NCI-H774 (cell line): ENCODE measurements around the gene RPS6KC1.
"Not testable (repeated sequence)": the region's sequence is repeated elsewhere in the genome, so short reads cannot be mapped to it uniquely, and the experiment has no call there.

Experiments
- DNase-seq: peaks from one replicate; lab custom pipeline; 2025; lab: John Stamatoyannopoulos, UW

RPS6KC1 gene

GRCh38 chr1:213154056-213154685 is 103.1 kb downstream of the RPS6KC1 start:
- no peak for DNase-seq

GRCh38 chr1:213159376-213159775 is 108.3 kb downstream of the RPS6KC1 start:
- DNase-seq: no peak

DNA sequence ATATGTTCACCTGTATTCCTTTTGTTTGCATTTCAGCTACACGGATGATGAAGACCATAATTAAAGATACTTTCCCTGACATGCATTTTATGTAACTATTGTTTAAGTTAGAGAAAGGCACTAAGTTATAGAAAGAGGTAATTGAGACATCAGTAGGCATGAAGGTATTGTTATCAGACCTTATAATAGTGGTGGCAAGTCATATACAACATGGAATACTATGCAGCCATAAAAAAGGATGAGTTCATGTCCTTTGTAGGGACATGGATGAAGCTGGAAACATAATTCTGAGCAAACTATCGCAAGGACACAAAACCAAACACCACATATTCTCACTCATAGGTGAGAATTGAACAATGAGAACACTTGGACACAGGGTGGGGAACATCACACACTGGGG is 109.4 kb downstream of the RPS6KC1 start:
- not testable (repeated sequence) for DNase-seq

GRCh38 chr1:213162338-213162737 is 111.3 kb downstream of the RPS6KC1 start:
- DNase-seq: no peak

- DNase-seq: no peak
Observed at GRCh38 chr1:213162862-213163261, 111.8 kb downstream of the RPS6KC1 start.

DNA sequence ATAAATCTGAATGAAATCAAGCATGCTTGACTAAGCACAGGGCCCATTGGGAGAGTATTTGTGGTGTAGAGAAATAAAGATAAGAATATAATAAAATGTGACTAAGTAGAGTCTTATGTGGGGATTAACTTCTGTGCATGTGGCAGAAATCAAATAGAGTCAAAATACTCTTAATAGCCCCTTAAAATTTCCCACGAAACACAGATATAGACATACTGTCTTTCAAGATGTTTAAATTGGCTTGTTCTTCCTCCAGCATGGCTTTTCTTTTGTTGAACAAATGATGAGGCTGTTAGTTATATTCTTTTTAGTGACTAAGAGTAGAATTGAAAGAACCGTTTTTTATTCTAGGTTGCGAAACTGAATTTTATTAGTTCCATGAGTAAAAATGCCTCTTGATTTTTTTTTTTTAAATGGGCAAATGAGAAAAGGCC is 112.3 kb downstream of the RPS6KC1 start:
- DNase-seq: no peak

GRCh38 chr1:213164561-213164960 is 113.5 kb downstream of the RPS6KC1 start:
- no peak for DNase-seq

- no peak for DNase-seq
Observed at GRCh38 chr1:213166852-213167251, 115.8 kb downstream of the RPS6KC1 start.

- DNase-seq: no peak
Observed at GRCh38 chr1:213171711-213172110, 120.7 kb downstream of the RPS6KC1 start.

DNA sequence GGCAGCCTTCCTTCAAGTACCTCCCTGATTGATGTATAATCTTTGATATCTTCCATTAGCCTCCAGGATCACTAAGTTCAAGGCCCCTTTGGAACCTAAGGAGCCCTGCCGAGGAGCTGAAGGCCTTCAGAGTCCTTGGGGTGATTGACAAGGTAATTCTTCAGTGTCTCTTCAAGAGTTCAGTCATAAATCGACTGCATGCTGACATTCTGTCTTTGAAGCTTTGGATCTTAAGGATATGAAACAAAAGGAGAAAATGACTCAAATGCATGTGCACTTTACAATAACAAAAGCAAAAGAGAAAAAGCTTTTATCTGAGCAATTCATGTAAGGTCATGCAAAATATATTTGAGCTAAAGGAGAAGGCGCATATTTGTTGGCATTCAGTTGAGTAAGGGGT is 125.3 kb downstream of the RPS6KC1 start:
- no peak for DNase-seq

DNA sequence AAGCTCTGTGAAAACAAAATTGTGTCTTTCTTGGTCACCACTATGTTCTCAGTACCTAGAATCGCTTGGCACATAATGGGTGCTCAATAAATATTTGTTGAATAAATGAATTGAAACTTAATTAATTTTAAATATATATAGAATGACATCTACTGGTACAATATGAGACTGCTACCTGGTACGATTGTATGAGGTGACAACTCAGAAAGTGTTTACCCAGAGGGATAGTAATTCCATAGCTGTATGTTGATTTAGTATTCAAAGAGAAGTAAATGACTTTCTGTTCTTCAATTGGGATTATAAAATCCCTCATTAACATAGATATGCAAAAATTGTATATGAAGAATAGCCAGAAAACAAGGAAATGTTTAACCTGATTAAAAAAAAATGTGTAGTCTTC is 128.7 kb downstream of the RPS6KC1 start:
- DNase-seq: no peak

GRCh38 chr1:213180833-213181232 is 129.8 kb downstream of the RPS6KC1 start:
- no peak for DNase-seq

GRCh38 chr1:213183036-213183672 is 132.1 kb downstream of the RPS6KC1 start:
- DNase-seq: no peak

- DNase-seq: no peak
Observed at GRCh38 chr1:213186168-213186567, 135.1 kb downstream of the RPS6KC1 start.

DNA sequence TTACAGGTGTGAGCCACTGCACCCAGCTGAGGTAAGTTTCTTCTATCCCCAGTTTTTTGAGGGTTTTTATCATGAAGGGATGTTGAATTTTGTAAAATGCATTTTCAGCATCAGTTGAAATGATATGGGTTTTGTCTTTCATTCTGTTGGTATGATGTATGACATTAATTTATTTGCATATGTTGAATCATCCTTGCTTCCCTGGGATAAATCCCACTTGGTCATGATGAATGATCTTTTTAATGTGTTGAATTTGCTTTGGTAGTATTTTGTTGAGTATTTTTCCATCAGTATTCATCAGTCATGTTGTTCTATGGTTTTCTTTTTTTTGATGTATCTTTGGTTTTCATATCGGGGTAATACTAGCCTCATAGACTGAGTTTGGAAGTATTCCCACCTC is 141.0 kb downstream of the RPS6KC1 start:
- DNase-seq: no peak

- DNase-seq: no peak
Observed at GRCh38 chr1:213194383-213194782, 143.3 kb downstream of the RPS6KC1 start.

DNA sequence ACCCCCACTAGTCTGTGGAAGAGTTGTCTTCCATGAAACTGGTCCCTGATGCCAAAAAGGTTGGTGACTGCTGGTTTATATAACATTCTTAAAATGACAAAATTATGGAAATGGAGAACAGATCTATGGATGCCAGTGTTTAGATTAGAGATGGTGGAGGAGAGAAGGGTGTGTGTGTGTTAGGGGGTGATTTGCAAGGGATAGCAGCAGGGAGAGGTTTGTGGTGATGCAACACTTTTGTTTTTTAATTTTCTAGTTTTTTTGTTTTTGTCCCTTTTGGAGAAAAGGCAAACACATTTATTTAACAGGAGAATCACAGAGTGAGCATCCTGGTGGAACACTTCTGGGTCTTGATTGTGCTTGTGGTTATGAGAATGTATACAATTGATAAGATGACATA is 143.8 kb downstream of the RPS6KC1 start:
- no peak for DNase-seq

GRCh38 chr1:213196328-213197054 is 145.4 kb downstream of the RPS6KC1 start:
- not testable (repeated sequence) for DNase-seq

DNA sequence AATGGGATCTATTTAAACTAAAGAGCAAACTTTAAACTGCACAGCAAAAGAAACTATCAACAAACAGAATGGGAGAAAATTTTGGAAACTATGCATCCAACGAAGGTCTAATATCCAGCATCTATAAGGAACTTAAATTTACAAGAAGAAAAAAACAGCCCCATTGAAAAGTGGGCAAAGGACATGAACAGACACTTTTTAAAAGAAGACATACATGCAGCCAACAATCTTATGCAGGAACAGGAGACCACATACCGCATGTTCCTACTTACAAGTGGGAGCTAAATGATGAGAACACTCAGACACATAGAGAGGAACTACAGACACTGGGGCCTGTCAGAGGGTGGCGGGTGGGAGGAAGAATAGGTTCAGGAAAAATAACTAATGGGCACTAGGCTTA is 149.6 kb downstream of the RPS6KC1 start:
- DNase-seq: no peak

DNA sequence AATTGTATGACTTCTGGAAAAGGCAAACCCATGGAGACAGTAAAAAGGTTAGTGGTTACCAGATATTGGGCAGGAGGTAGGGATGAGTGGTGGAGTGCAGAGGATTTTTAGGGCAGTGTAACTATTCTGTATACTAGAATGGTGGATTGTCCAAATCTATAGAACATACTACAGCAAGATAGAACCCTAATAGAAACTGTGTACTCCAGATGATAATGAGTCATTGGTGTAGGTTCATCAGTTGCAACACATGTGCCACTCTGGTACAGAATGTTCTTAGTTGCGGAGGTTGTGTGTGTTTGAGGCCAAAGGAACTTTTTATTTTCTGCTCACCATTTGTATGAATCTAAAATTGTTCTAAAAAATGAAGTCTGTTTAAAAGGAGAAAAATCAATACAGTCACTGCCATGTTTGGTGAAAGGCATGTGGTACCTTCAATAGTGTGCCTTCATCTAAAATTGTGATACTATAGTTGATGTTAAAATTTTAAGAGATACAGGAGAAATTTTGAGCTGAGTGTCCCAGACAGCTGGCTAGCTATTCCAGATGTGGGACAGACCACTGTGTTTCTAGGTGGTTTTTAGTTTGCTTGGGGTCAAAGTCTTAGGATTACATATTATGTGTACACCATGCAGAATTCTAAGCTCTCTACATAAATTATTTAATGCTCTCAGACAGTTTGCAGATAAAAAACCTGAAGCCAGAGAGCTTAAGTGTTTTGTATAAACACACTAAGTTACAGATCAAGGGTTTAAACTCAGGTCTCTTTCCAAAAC is 150.5 kb downstream of the RPS6KC1 start:
- no peak for DNase-seq

DNA sequence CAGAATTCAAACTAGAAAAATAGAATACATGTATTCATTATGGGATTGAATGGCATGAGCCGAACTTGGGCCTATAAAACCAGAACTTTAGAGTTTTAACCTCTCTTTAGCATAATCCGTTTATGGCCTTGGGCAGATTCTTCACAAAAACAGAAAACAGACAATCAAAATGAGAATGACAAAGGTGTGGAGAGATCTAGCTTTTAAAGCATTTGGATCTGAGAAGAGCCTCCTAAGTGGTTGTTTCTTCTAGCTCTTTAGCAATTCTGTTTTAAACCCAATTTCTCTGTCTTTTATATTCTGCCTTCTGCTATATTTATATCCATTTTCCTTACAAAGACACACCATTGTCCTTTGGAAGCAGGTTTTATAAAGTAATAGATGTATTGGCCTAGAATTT is 160.2 kb downstream of the RPS6KC1 start:
- no peak for DNase-seq

GRCh38 chr1:213219076-213219475 is 168.0 kb downstream of the RPS6KC1 start:
- not testable (repeated sequence) for DNase-seq
